Right lobe of liver (tissue), 6 donors: Measurements from ENCODE around the gene UGT1A3. TPM values are rescaled to one million over a fixed set of nuclear protein-coding genes. Genes with fewer than 3 reads are reported as not detected.

Experiments
- ATAC-seq, 4 donors: fragments of 200-7000 bp; cut with Tn5 transposase; one replicate each; pipeline ENCODE4 v1.9.1; 2020; ENCODE audit warnings: mild to moderate bottlenecking in 4 of 4, moderate library complexity in 4 of 4
- DNase-seq, 3 donors: peaks; one replicate each; pipeline ENCODE4 v3.0.0-alpha.2; 2020
- H3K27ac ChIP-seq, 3 donors: fragments of 200-600 bp; one replicate each; pipeline ENCODE4 v1.8.0; 2022
- H3K27me3 ChIP-seq, 2 donors: fragments of 200-600 bp; one replicate each; pipeline ENCODE4 v1.8.0; 2022
- H3K36me3 ChIP-seq, 4 donors: fragments of 200-600 bp; sonication (generic) in 1 of 4; one replicate each; pipeline versions ENCODE4 v1.5.1 to v1.8.0; 2017 to 2022; ENCODE audit warnings: control low read depth in 1 of 4
- H3K4me1 ChIP-seq, 4 donors: fragments of 200-600 bp; sonication (generic) in 1 of 4; one replicate each; pipeline versions ENCODE4 v1.5.1 to v1.8.0; 2017 to 2022; ENCODE audit warnings: control low read depth in 1 of 4
- H3K4me3 ChIP-seq, 3 donors: fragments of 200-600 bp; one replicate each; pipeline ENCODE4 v1.8.0; 2022
- H3K9me3 ChIP-seq, 4 donors: fragments of 200-600 bp; sonication (generic) in 1 of 4; one replicate each; pipeline versions ENCODE4 v1.5.1 to v1.8.0; 2017 to 2022; ENCODE audit warnings: control low read depth in 1 of 4
- CTCF ChIP-seq, 4 donors: fragments of 200-600 bp in 3 of 4; fragments of 450-650 bp in 1 of 4; IDR thresholded peaks; one replicate each; pipeline versions ENCODE4 v1.5.1 to v1.8.0; 2016 to 2022; ENCODE audit warnings: antibody characterized with exemption in 4 of 4, mild to moderate bottlenecking in 2 of 4
- POLR2A ChIP-seq: fragments of 450-650 bp; IDR thresholded peaks from one replicate; pipeline ENCODE4 v1.6.1; 2017; ENCODE audit warnings: antibody characterized with exemption, mild to moderate bottlenecking
- WGBS: methylation state at CpG from one replicate; pipeline ENCODE4 v1.1.6; 2018; ENCODE audit warnings: low coverage, low lambda C conversion rate; ENCODE audit not compliant: insufficient coverage; ENCODE audit errors: missing lambda C conversion rate; 5-methylcytosine and 5-hydroxymethylcytosine counted together
- intact Hi-C, 2 donors: fragments of 100-400 bp; cut with DNase I; formaldehyde crosslinking; loops; one replicate each; pipeline versions ENCODE4 v1.11.2 to v1.14.1; 2022
- long read RNA-seq: library from polyadenylated mRNA; unstranded; transcript quantifications from one replicate; pipeline ENCODE4 v2.0.0, GENCODE V29; 2019
- total RNA-seq, 6 experiments: library from RNA; depleted of rRNA in 2 of 6; stranded (reverse); fragments of >200 nt in 2 of 6; fragmentation: NEBNext Ultra II Directional in 3 of 6; extraction: Animal tissue kit (Norgen Biotek cat#: 25700) in 3 of 6; gene quantifications; one replicate each; pipeline versions ENCODE4 v1.1.0 to v1.2.4, GENCODE V29; 2016 to 2023
- donor health status: DM: no; HTN: yes; CAD: no.
- donor health status: DM: no; HTN: no; CAD: no.
- donor health status: DM: no; HTN: no; CAD: no.
- donor health status: DM: no; HTN: yes; CAD: no.
- donor health status: DM: no; HTN: yes; CAD: no.

The UGT1A3 gene
- total RNA-seq = 100 to 1,000 TPM in 1 of 6 experiments, 10 to 100 TPM in 5; 12.9 to 125 (median 22.0) TPM
- long read RNA-seq, partial matches to known transcripts = 1 of 3 reads
- long read RNA-seq, other reads (novel, unspliced or antisense) = 1 of 3 reads

- Histone ChIP-seq H3K9me3 (no peaks in the 10 kb centered on the region), H3K4me1 (peaks cover 0 to 44% (median 6%) of the 10 kb centered on the region in 4 donors), H3K27me3 (no peaks in the 10 kb centered on the region), H3K27ac (peak within 1 kb of the TSS in 2 of 3 donors; percentile 56 to 81), H3K36me3 (no peaks in the 10 kb centered on the region), H3K4me3 (peak within 1 kb of the TSS in 1 of 3 donors; percentile 45)
- WGBS = 32% methylated on average over 5 of the region's 8 CpGs
- intact Hi-C loops = no loop called here
- TF ChIP-seq CTCF (IDR thresholded peaks at IDR 0.05) (no peak), POLR2A (no peak)
- DNase-seq (peak in 2 of 3 donors; percentile 69 to 78), ATAC-seq (peak; percentile 85 to 93 (median 88))
Measured at GRCh38 chr2:233728723-233729301, at the start of gene UGT1A3. Gene UGT1A3 (plus strand): TSS chr2:233729042. CDS start chr2:233729127, 85 bp downstream.

- H3K4me3 ChIP-seq = no peak overlapping the region
- no peak overlapping the region for H3K27ac ChIP-seq
- H3K27me3 ChIP-seq = no peaks in the 10 kb centered on the region
- no peaks in the 10 kb centered on the region for H3K36me3 ChIP-seq
- no peak for DNase-seq
- WGBS = 82% methylated on average over 2 of the region's 4 CpGs
- H3K4me1 ChIP-seq = peaks cover 0 to 36% (median 3%) of the 10 kb centered on the region in 4 donors
- TF ChIP-seq POLR2A (no peak), CTCF (IDR thresholded peaks at IDR 0.05) (no peak)
- H3K9me3 ChIP-seq = no peaks in the 10 kb centered on the region
- ATAC-seq = no peak
- intact Hi-C loops = no loop called here
Measured at GRCh38 chr2:233679196-233679595, 49.6 kb upstream of the UGT1A3 start.

- peak in 2 of 4 donors; percentile 28 to 31 for ATAC-seq
Measured at GRCh38 chr2:233680361-233681045, 48.3 kb upstream of the UGT1A3 start.

GRCh38 chr2:233681521-233682099 lies 47.2 kb upstream of the UGT1A3 start, which contains the start of gene UGT1A7:
Gene UGT1A7 (plus strand): TSS chr2:233681901. CDS start chr2:233681938, 37 bp downstream.
- no peak for TF ChIP-seq POLR2A
- no peak for TF ChIP-seq CTCF (IDR thresholded peaks at IDR 0.05)
- DNase-seq (no peak), ATAC-seq (peak in 2 of 4 donors; percentile 29 to 56)
- intact Hi-C loops = no loop called here
- Histone ChIP-seq H3K4me1 (peaks cover 0 to 20% (median 0%) of the 10 kb centered on the region in 4 donors), H3K27me3 (no peaks in the 10 kb centered on the region), H3K4me3 (no peak within 1 kb of the TSS), H3K27ac (no peak within 1 kb of the TSS), H3K9me3 (no peaks in the 10 kb centered on the region), H3K36me3 (no peaks in the 10 kb centered on the region)
- 44% methylated on average over 3 of the region's 5 CpGs for WGBS

More at GRCh38 chr2:233680361-233681045, 48.3 kb upstream of the UGT1A3 start:
- DNase-seq = no peak
- intact Hi-C loops = no loop called here
- no peaks in the 10 kb centered on the region for H3K36me3 ChIP-seq
- H3K9me3 ChIP-seq = no peaks in the 10 kb centered on the region
- H3K27me3 ChIP-seq = no peaks in the 10 kb centered on the region
- no peak overlapping the region for H3K4me3 ChIP-seq
- H3K27ac ChIP-seq = no peak overlapping the region
- TF ChIP-seq POLR2A (no peak), CTCF (IDR thresholded peaks at IDR 0.05) (no peak)
- WGBS = 72% methylated on average over 2 of the region's 4 CpGs
- peaks cover 0 to 31% (median 0%) of the 10 kb centered on the region in 4 donors for H3K4me1 ChIP-seq
